Dendritic cell treated with granulocyte-macrophage colony-stimulating factor and Interleukin-4, amounts not matched to agents 40 ng/mL and 50 ng/mL, for 4 days (primary cell): ENCODE results near the gene LIFR.

Experiments
- H3K27ac Mint-ChIP-seq: one replicate; pipeline ENCODE4 v1.8.0; 2022; ENCODE audit warnings: mild to moderate bottlenecking, mixed read lengths
- H3K27me3 Mint-ChIP-seq: one replicate; pipeline ENCODE4 v1.8.0; 2022; ENCODE audit warnings: mild to moderate bottlenecking, mixed read lengths
- H3K36me3 Mint-ChIP-seq: one replicate; pipeline ENCODE4 v1.8.0; 2022; ENCODE audit warnings: low read depth, mixed read lengths
- H3K4me1 Mint-ChIP-seq: one replicate; pipeline ENCODE4 v1.8.0; 2022; ENCODE audit warnings: low read depth, mixed read lengths
- H3K4me3 Mint-ChIP-seq: one replicate; pipeline ENCODE4 v1.8.0; 2022; ENCODE audit warnings: mild to moderate bottlenecking, moderate library complexity, mixed read lengths
- H3K9me3 Mint-ChIP-seq: one replicate; pipeline ENCODE4 v1.8.0; 2022; ENCODE audit warnings: mixed read lengths
- intact Hi-C: fragments of 100-400 bp; cut with micrococcal nuclease; formaldehyde crosslinking; loops from one replicate; pipeline ENCODE4 v1.15.0; 2022

Gene LIFR

DNA sequence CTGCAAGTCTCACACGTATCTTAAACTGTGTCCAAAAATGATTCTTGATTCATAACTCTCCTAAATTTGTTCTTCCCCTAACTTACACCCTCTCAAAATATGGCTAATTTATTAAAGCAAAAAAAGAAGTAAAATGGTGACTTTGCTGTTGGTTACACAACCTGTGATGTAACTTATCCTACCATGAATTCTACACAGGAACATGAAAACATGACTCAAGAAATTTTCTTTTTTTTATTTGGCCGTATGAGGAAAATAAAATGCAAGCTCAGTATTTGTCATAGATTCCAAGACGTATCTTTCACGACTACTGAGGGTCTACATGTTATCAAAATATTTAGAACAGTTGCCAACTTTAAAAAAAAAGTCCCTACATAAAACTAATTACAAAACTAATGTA, 9.2 kb downstream of the LIFR start:
- Mint-ChIP-seq H3K27ac (no peak overlapping the region), H3K9me3 (no peaks in the 10 kb centered on the region), H3K27me3 (peaks cover 40% of the 10 kb centered on the region), H3K36me3 (no peaks in the 10 kb centered on the region), H3K4me3 (no peak overlapping the region), H3K4me1 (no peaks in the 10 kb centered on the region)
- intact Hi-C loops, result no loop called here

DNA sequence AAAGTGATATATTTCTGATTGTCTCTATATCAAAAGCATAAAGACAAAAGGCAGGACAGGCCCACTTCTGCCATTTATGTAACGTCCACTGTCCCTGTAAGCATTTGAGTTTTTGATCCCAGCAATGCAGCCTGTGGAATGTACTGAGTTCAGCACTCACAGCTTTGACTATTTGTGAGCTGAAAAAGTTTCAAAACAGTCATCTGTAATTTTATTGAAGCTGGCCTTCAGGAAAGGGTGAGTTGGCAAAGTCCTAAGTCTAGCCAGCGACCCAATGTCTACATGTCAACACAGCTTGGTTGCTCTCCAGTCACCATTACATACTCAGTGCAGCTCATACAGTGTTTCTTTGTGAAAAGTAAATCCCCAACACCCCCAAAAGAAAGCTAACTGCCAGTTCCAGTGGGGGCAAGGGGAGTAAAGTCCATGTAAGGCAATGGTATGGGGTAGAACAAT, 9.7 kb downstream of the LIFR start:
- Mint-ChIP-seq H3K4me1 (no peaks in the 10 kb centered on the region), H3K9me3 (no peaks in the 10 kb centered on the region), H3K36me3 (no peaks in the 10 kb centered on the region), H3K4me3 (no peak overlapping the region), H3K27ac (no peak overlapping the region), H3K27me3 (peaks cover 39% of the 10 kb centered on the region)
- intact Hi-C loops, result no loop called here

DNA sequence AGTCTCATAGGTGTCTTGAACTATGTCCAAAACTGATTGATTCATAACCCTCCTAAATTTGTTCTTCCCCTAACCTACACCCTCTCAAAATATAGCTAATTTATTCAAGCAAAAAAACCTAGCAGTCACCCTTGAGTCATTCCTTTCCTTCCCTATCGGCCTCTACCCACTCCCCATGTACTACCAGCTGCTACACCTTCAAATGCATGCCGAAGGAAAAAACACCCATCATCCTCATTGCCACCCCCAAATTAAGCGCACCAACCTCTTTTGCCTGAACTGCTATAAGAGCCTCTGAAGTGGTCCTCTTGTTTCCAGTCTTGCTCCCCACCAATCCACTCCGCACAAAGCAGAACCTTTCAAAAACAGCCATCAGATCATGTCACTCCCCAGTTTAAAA, 12.6 kb downstream of the LIFR start:
- H3K9me3 Mint-ChIP-seq, result no peaks in the 10 kb centered on the region
- H3K36me3 Mint-ChIP-seq, result no peaks in the 10 kb centered on the region
- no peak overlapping the region for H3K27ac Mint-ChIP-seq
- intact Hi-C loops, result no loop called here
- H3K27me3 Mint-ChIP-seq, result peaks cover 22% of the 10 kb centered on the region
- H3K4me1 Mint-ChIP-seq, result no peaks in the 10 kb centered on the region
- no peak overlapping the region for H3K4me3 Mint-ChIP-seq

DNA sequence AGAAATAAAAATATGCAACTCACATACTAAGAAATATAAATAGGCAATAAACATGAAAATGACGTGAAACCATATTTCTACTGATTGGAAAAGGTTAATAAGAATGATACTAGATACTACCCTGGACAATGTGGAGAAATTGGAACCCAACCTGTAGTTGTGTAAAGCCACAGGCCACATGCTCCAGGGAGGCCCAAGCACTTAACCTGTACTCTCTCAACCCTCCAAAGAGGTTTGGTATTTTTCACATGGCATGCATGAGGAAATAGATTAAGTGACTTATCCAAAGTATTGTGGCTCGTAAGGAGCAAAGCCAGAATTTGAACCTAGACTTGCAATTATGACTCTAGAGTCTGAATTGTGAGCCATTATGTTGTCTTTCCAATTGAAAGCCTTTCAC, 13.4 kb downstream of the LIFR start:
- no peaks in the 10 kb centered on the region for H3K36me3 Mint-ChIP-seq
- intact Hi-C loops, result no loop called here
- no peaks in the 10 kb centered on the region for H3K4me1 Mint-ChIP-seq
- no peak overlapping the region for H3K4me3 Mint-ChIP-seq
- peaks cover 25% of the 10 kb centered on the region for H3K27me3 Mint-ChIP-seq
- H3K9me3 Mint-ChIP-seq, result no peaks in the 10 kb centered on the region
- H3K27ac Mint-ChIP-seq, result no peak overlapping the region

DNA sequence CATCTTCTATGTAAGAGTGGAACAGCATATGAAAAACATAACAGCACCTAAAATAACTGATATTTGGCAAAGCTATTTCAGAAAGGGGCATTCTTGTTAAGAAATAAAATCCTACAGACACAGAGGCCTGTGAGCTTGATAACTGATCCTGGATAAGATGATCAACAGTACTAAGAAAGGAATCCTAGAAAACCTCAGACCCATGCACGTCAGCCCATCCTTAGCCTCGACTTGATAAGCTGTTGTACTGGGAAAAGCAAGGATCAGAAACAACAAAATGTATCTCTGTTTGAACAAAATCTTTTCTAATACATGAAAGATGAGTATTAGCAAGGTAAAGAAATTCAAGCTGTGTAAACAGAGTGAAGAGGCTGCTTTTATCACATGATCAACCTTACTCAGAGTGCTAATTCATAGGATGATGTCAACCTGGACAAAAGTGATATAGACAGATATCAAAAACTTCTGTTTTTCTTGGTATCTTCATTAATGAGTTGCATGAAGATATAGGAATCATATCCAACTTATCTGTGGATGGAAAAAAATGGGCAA, 15.2 kb downstream of the LIFR start:
- intact Hi-C loops, result no loop called here
- Mint-ChIP-seq H3K36me3 (no peaks in the 10 kb centered on the region), H3K4me1 (no peaks in the 10 kb centered on the region), H3K4me3 (no peak overlapping the region), H3K27ac (no peak overlapping the region), H3K27me3 (peaks cover 32% of the 10 kb centered on the region), H3K9me3 (no peaks in the 10 kb centered on the region)

DNA sequence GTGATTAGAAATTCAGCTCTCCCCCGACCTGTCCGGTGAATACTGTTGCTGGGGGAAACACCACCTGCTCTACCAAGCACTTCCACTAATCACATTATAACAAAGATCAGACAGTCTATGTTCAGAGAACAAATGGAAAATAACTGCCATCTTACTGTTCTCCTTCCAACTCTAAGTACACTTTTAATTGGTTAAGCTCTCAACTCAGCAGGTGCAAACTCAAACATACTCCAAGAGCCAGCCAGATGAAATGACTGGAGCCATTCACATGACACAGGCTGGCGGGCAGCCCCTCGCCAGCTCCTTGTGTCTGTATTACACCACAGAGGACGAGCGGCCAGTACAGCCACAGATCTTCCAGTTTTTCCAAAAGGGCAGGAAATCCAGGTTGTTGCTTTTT, 16.1 kb downstream of the LIFR start:
- Mint-ChIP-seq H3K4me3 (no peak overlapping the region), H3K36me3 (no peaks in the 10 kb centered on the region), H3K27me3 (peaks cover 35% of the 10 kb centered on the region), H3K4me1 (no peaks in the 10 kb centered on the region), H3K9me3 (no peaks in the 10 kb centered on the region), H3K27ac (no peak overlapping the region)
- intact Hi-C loops, result no loop called here

DNA sequence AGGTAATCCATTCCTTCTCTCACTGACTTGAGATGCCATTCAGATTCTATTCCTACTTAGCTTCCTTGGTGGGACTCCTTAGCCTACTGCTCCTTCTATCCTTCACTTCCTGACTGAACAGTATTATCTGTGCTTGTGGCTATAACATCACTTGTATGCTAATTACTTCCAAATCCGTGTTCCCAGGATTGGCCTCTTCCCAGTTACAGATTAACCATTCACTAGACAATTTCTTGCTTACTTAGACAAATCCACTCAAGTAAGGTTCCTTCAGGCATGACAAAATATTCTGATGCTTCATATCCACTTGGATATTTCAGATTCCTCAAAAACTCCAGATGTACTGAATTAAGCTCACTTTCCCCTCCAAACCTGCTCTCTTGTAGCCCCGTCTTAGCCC, 18.3 kb downstream of the LIFR start:
- H3K4me3 Mint-ChIP-seq, result no peak overlapping the region
- no peak overlapping the region for H3K27ac Mint-ChIP-seq
- no peaks in the 10 kb centered on the region for H3K36me3 Mint-ChIP-seq
- H3K4me1 Mint-ChIP-seq, result no peaks in the 10 kb centered on the region
- H3K27me3 Mint-ChIP-seq, result peaks cover 40% of the 10 kb centered on the region
- intact Hi-C loops, result no loop called here
- H3K9me3 Mint-ChIP-seq, result no peaks in the 10 kb centered on the region

DNA sequence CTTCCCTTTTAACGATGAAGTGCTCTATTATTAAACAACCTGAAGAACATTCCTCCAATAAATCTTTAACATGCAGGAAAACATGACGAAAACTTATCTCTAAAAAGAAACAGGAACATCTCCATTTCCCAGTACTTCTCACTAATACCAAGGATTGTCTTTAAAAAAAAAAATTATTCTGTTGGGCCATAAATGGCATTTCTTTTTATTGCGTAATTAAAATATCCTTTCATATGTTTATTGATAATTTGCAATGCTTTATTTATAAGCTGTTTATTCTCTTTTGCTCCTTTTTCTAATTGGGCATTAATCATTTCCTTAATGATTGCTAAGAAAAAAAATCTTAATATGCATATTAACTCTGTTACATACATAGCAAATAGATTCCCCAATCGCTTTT, 18.9 kb downstream of the LIFR start:
- no peaks in the 10 kb centered on the region for H3K36me3 Mint-ChIP-seq
- H3K27ac Mint-ChIP-seq, result no peak overlapping the region
- H3K27me3 Mint-ChIP-seq, result peaks cover 39% of the 10 kb centered on the region
- no peaks in the 10 kb centered on the region for H3K4me1 Mint-ChIP-seq
- no peaks in the 10 kb centered on the region for H3K9me3 Mint-ChIP-seq
- intact Hi-C loops, result no loop called here
- H3K4me3 Mint-ChIP-seq, result no peak overlapping the region

DNA sequence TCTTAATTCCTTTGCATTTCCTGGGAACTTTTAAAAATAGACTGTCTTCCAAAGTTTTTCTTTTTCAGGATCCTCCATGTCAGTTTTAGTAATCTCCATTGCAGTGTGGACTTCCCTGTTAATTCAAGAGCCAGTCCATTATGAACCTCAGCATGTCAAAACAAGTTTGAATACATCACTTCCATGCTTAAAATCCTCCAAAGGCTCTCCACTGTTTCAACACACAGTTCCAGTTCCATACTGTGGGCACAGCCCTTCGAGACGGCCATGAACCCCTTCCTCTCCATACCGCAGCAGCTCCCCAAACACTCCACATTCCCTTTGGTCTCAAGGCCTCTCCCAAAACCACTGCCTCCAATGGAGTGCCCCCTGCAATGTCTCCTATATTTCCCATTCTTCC, 19.5 kb downstream of the LIFR start:
- intact Hi-C loops, result no loop called here
- no peak overlapping the region for H3K4me3 Mint-ChIP-seq
- peaks cover 40% of the 10 kb centered on the region for H3K27me3 Mint-ChIP-seq
- H3K4me1 Mint-ChIP-seq, result no peaks in the 10 kb centered on the region
- no peak overlapping the region for H3K27ac Mint-ChIP-seq
- H3K36me3 Mint-ChIP-seq, result no peaks in the 10 kb centered on the region
- no peaks in the 10 kb centered on the region for H3K9me3 Mint-ChIP-seq

DNA sequence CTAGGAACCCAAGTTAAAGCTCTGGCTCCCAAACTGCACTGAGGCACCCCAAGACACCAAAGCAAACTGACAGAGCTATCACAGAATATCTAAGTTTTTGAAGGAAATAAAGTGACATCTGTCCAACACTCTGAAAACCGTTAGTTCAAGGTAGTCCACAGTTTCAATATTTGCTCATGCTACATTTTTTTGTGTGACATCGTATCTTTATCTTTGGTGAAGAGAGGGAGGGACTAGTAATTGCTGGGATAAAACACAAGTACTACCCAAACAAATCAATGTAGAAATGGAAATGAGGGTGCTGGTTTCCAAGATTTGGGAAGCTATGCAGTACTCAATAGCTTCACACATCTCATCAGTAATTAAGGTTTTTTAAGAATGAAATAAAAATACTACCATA, 20.6 kb downstream of the LIFR start:
- peaks cover 42% of the 10 kb centered on the region for H3K27me3 Mint-ChIP-seq
- intact Hi-C loops, result no loop called here
- no peak overlapping the region for H3K27ac Mint-ChIP-seq
- no peaks in the 10 kb centered on the region for H3K4me1 Mint-ChIP-seq
- H3K4me3 Mint-ChIP-seq, result no peak overlapping the region
- H3K9me3 Mint-ChIP-seq, result peaks cover 6% of the 10 kb centered on the region
- no peaks in the 10 kb centered on the region for H3K36me3 Mint-ChIP-seq

DNA sequence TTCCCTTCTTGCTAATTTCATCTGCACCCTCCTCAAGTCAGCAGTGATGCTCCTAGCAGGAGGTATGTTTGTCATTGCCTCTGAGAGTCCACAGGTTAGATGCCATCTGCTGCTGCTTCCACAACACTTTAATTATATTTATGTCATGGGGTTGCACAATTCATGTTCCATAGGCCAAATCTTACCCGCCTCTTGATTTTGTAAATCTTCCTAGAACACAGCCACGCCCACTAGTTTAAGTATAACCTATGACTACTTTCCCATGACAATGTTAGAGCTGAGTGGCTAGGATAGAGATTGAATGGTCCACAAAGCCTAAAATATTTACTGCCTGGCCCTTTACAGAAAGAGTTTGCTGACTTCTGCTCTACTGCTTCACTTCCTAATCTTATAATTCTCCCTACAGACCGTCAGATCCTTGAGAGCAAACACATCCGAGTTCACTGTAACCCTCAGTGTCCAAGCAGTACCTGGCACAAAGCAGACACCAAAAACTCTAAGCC, 21.1 kb downstream of the LIFR start:
- Mint-ChIP-seq H3K4me3 (no peak overlapping the region), H3K27me3 (peaks cover 42% of the 10 kb centered on the region), H3K4me1 (no peaks in the 10 kb centered on the region), H3K27ac (no peak overlapping the region), H3K9me3 (peaks cover 6% of the 10 kb centered on the region), H3K36me3 (no peaks in the 10 kb centered on the region)
- intact Hi-C loops, result no loop called here

DNA sequence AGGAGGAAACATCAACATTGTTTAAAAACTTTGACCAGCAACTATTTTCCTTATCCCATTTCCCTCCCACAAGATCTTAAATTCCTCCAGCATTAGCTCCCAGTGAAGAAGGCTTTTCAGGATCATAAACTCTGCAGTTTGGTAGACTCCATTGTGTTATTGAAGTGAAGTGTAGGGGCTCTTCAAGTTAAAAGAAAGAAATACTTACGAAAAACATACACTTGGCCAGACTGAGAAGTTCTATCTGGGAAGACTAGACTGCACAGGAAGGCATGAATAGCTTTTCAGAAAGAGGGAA, 22.3 kb downstream of the LIFR start:
- Mint-ChIP-seq H3K4me1 (no peaks in the 10 kb centered on the region), H3K27ac (no peak overlapping the region), H3K4me3 (no peak overlapping the region), H3K36me3 (no peaks in the 10 kb centered on the region), H3K27me3 (peaks cover 44% of the 10 kb centered on the region), H3K9me3 (peaks cover 6% of the 10 kb centered on the region)
- intact Hi-C loops, result no loop called here

DNA sequence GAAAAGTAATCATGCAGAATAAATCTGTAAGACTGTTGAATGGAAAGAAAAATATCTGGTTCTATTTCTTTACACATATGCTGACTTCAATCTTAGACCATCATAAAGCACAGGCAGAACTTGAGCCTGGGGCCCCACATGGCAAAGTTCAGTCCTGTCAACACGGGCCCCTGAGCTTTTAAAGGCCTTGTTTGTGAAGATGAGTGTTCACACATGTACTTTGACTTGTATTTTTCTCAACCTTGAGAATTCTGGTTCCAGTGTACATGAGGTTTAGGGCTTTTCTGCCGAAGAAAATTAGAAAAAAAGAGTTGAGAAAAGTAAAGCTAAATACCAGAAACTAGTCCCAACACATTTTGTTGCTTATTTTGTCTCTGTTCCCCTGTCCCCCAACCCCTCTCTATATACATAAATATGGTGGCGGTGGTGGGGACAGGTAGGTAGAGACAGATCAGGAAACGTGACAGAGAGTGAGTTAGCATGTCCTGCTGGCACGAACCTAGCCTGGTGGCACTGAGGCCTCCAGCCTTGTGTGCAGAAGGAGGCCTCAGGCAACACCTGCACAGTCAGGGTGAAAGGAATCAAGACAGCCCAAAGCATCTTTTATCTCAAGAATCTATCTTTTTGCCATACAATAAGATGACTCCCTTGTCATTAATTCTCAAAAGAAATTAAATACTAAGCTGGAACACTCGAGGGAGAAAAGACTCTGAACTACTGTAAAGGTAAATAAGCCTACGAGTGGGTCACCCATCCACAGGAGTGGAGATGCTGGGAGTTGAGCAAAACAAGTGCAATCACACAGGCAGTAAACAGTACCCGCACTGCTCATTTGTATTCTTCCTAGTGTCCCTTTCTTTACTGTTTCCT, 22.9 kb downstream of the LIFR start:
- no peaks in the 10 kb centered on the region for H3K36me3 Mint-ChIP-seq
- H3K27me3 Mint-ChIP-seq, result peaks cover 45% of the 10 kb centered on the region
- no peak overlapping the region for H3K27ac Mint-ChIP-seq
- H3K4me1 Mint-ChIP-seq, result no peaks in the 10 kb centered on the region
- H3K9me3 Mint-ChIP-seq, result peaks cover 7% of the 10 kb centered on the region
- no peak overlapping the region for H3K4me3 Mint-ChIP-seq
- intact Hi-C loops, result no loop called here

DNA sequence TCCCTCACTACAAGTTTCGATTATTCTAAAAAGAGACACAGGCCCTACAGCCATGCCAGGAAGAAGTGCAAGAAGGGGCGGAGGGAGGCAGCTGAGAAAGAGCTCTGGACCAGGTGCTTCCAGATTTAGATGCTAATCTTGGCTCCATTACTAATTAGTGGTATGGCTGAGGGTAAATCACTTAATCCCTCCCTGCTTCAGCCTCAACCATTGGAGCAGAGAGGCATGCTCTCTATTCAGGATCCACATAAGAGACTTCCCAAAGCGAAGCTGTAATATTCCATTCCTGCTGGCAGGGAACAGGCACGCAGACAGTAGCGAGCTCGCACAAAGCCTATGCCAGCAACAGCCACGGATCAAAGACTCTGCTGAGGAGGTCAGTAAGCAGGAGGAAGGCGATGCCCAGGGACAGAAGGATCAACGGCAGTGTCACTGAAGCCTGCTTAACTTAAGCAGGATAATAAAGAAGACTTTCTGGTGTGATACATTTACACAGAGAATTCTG, 24.2 kb downstream of the LIFR start:
- H3K9me3 Mint-ChIP-seq, result peaks cover 21% of the 10 kb centered on the region
- no peak overlapping the region for H3K4me3 Mint-ChIP-seq
- intact Hi-C loops, result no loop called here
- H3K4me1 Mint-ChIP-seq, result no peaks in the 10 kb centered on the region
- no peaks in the 10 kb centered on the region for H3K36me3 Mint-ChIP-seq
- peaks cover 44% of the 10 kb centered on the region for H3K27me3 Mint-ChIP-seq
- no peak overlapping the region for H3K27ac Mint-ChIP-seq

DNA sequence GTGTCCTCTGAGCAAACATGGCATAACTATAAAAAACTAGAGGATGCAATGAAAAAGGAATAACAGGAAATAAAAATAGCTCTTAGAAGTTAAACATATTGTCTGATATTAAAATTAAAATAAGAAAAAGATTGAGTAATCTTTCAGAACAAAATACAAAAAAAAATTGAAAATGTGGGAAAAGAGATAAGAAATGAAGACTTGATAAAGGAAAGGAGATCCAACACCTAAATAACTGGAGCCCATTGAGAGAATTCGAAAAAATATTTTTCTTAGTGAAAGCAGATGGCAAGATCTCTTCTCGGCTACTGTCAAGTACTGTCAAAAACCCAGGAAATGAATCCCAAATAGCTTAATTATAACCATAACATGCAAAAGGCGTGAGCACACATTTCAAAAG, 24.9 kb downstream of the LIFR start:
- no peak overlapping the region for H3K27ac Mint-ChIP-seq
- H3K4me3 Mint-ChIP-seq, result no peak overlapping the region
- peaks cover 44% of the 10 kb centered on the region for H3K27me3 Mint-ChIP-seq
- H3K4me1 Mint-ChIP-seq, result no peaks in the 10 kb centered on the region
- peaks cover 21% of the 10 kb centered on the region for H3K9me3 Mint-ChIP-seq
- intact Hi-C loops, result no loop called here
- H3K36me3 Mint-ChIP-seq, result no peaks in the 10 kb centered on the region
